NCI-H446 (cell line): ENCODE measurements around the gene SOCS3.

Experiments used
- DNase-seq, 2 experiments: peaks; one replicate each; lab custom pipeline; 2025; lab: John Stamatoyannopoulos, UW

Gene SOCS3

DNA sequence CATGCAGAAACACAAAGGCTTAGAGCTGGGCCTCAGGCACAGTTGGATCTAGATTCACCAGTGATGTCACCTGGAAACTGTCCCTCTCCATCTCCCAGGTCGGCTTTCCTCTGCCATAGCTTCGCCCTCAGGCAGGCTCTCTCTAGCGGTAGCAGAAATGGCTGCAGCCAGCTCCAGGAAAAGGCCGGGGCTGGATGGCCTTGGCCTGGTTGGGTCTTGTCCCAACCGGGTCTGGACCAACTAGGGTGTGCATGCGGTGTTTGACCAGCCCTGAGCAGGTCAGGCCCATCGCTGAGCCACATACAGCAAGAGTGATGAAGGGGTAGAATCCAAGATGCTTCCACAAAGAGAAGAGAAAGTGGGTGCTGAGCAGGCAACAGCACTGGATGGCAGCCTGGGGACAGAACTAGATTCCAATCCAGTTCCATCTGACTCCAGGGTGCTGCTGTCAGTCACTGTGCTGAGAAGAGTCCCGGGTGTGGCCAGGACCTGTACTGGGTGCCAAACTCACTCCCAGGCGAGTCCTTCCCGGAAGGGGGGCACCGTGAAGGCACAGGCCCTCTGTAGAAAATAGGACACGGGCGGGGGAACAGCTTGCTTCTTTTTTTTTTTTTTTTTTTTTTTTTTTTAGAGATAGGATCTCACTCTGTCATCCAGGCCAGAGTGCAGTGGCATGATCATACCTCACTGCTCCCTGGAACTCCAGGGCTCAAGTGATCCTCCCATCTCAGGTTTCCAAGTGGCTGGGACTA, 51.8 kb downstream of the SOCS3 start:
- no peak for DNase-seq

- DNase-seq, result no peak
Measured at GRCh38 chr17:78306913-78307312, 53.0 kb downstream of the SOCS3 start.
